CD8-positive, alpha-beta memory T cell (primary cell): ENCODE measurements around the gene INPP5E. TPM values are rescaled to one million over a fixed set of nuclear protein-coding genes. Genes with fewer than 3 reads are reported as not detected.
A peak's percentile ranks its signal among the peaks of the same experiment; 100 is the strongest.

ENCODE experiments used
- CTCF ChIA-PET: fragments of 350-600 bp; sonication (Branson Sonifier 250); formaldehyde crosslinking; loops from one replicate; lab custom pipeline; 2021; ENCODE audit warnings: antibody characterized with exemption; lab: Charles Lee
- POLR2A ChIA-PET: fragments of 350-600 bp; sonication (Branson Sonifier 250); formaldehyde crosslinking; loops from one replicate; lab custom pipeline; 2021; ENCODE audit warnings: antibody characterized with exemption; lab: Charles Lee
- DNase-seq, 5 donors: peaks; one replicate each; pipeline versions ENCODE4 v3.0.0 to v3.0.0-alpha.2; 2020 to 2022; ENCODE audit warnings: mixed read lengths in 1 of 5
- H3K27ac ChIP-seq: one replicate; pipeline ENCODE4 v1.7.0; 2013; ENCODE audit warnings: low read depth, mild to moderate bottlenecking, low read length, moderate library complexity
- H3K27me3 ChIP-seq: 2 replicates; pipeline ENCODE4 v1.7.0; 2013; ENCODE audit warnings: low read length, mild to moderate bottlenecking; ENCODE audit not compliant: insufficient read depth, poor library complexity, severe bottlenecking
- H3K36me3 ChIP-seq: 2 replicates; pipeline ENCODE4 v1.7.0; 2013; ENCODE audit warnings: mild to moderate bottlenecking, low read length, moderate library complexity; ENCODE audit not compliant: insufficient read depth
- H3K4me1 ChIP-seq: 2 replicates; pipeline ENCODE4 v1.7.0; 2013; ENCODE audit warnings: mild to moderate bottlenecking, low read length, moderate library complexity; ENCODE audit not compliant: insufficient read depth
- H3K4me3 ChIP-seq: 2 replicates; pipeline ENCODE4 v1.7.0; 2013; ENCODE audit warnings: mild to moderate bottlenecking, low read length
- H3K9me3 ChIP-seq: 2 replicates; pipeline ENCODE4 v1.7.0; 2013; ENCODE audit warnings: mild to moderate bottlenecking, low read length
- H3K27ac Mint-ChIP-seq, 8 donors: one replicate each; pipeline ENCODE4 v1.8.0; 2020 to 2021; ENCODE audit warnings: mixed read lengths in 8 of 8, mild to moderate bottlenecking in 6 of 8, inconsistent platforms in 3 of 8, moderate library complexity in 3 of 8
- H3K27me3 Mint-ChIP-seq, 2 donors: one replicate each; pipeline ENCODE4 v1.8.0; 2020 to 2021; ENCODE audit warnings: mixed read lengths in 2 of 2, mild to moderate bottlenecking in 1 of 2, moderate library complexity in 1 of 2
- H3K36me3 Mint-ChIP-seq, 3 donors: one replicate each; pipeline ENCODE4 v1.8.0; 2020 to 2021; ENCODE audit warnings: mixed read lengths in 3 of 3, inconsistent platforms in 1 of 3, mild to moderate bottlenecking in 1 of 3
- H3K4me1 Mint-ChIP-seq, 3 donors: one replicate each; pipeline ENCODE4 v1.8.0; 2020 to 2021; ENCODE audit warnings: mixed read lengths in 3 of 3, inconsistent platforms in 1 of 3, mild to moderate bottlenecking in 1 of 3
- H3K4me3 Mint-ChIP-seq, 7 donors: one replicate each; pipeline ENCODE4 v1.8.0; 2020 to 2021; ENCODE audit warnings: mixed read lengths in 7 of 7, mild to moderate bottlenecking in 6 of 7, moderate library complexity in 4 of 7, inconsistent platforms in 2 of 7
- H3K9me3 Mint-ChIP-seq, 5 donors: one replicate each; pipeline ENCODE4 v1.8.0; 2020 to 2022; ENCODE audit warnings: mixed read lengths in 5 of 5, mild to moderate bottlenecking in 3 of 5, moderate library complexity in 2 of 5, inconsistent platforms in 1 of 5
- polyA plus RNA-seq: library from polyadenylated mRNA; unstranded; fragments of 300-500 nt; fragmentation: Illumina TruSeq; gene quantifications from one replicate; pipeline ENCODE4 v1.2.3, GENCODE V29; 2021
- total RNA-seq, 2 experiments: library from RNA; stranded (reverse); gene quantifications; one replicate each; pipeline ENCODE4 v1.2.3, GENCODE V29; 2021

Gene INPP5E
- total and polyA plus RNA-seq, 3 experiments from 2014 or later = 5.3 to 19.2 (median 18.0) TPM

GRCh38 chr9:136401173-136401922, 38.3 kb downstream of the INPP5E start:
- no peak for DNase-seq
- peak overlapping the region in 6 of 8 donors; percentile 36 to 90 (median 81) for H3K27ac Mint-ChIP-seq
- no peaks in the 10 kb centered on the region for H3K27me3 Mint-ChIP-seq
- POLR2A ChIA-PET = interaction anchor here (0.5 kb wide), 1 partner anchor 70 kb away, joined by 3 read pairs; no protein-coding TSS in a partner anchor
- H3K4me3 Mint-ChIP-seq = peak overlapping the region in 4 of 7 donors; percentile 8 to 74 (median 40)
- CTCF ChIA-PET = interaction anchor here (0.7 to 1.8 kb wide), 6 partner anchors 8 to 63 kb away, joined by 3 to 13 read pairs (median 4); partner anchors contain the start of genes DNLZ, ENTR1 and PMPCA
- no peak overlapping the region for H3K4me3 ChIP-seq
- H3K36me3 Mint-ChIP-seq = peaks cover 0 to 39% (median 2%) of the 10 kb centered on the region in 3 donors
- peaks cover 44 to 61% (median 48%) of the 10 kb centered on the region in 3 donors for H3K4me1 Mint-ChIP-seq
- peaks cover 55% of the 10 kb centered on the region for H3K4me1 ChIP-seq
- H3K9me3 Mint-ChIP-seq = no peaks in the 10 kb centered on the region
- peaks cover 13% of the 10 kb centered on the region for H3K36me3 ChIP-seq
- H3K27ac ChIP-seq = no peak overlapping the region
- no peaks in the 10 kb centered on the region for H3K27me3 ChIP-seq
- no peaks in the 10 kb centered on the region for H3K9me3 ChIP-seq

GRCh38 chr9:136400038-136400834, 39.4 kb downstream of the INPP5E start, which contains the start of gene SNAPC4:
Gene SNAPC4 (minus strand): TSS chr9:136400170. CDS start chr9:136398428, 1,742 bp downstream.
- Mint-ChIP-seq H3K27me3 (no peaks in the 10 kb centered on the region), H3K4me3 (peak within 1 kb of the TSS; percentile 82 to 94 (median 85)), H3K36me3 (peaks cover 0 to 40% (median 2%) of the 10 kb centered on the region in 3 donors), H3K4me1 (peaks cover 40 to 54% (median 41%) of the 10 kb centered on the region in 3 donors), H3K9me3 (no peaks in the 10 kb centered on the region), H3K27ac (peak within 1 kb of the TSS in 7 of 8 donors; percentile 58 to 86 (median 81))
- POLR2A ChIA-PET = no interaction called here
- CTCF ChIA-PET = interaction anchor here (0.7 to 1.8 kb wide), 6 partner anchors 9 to 64 kb away, joined by 3 to 13 read pairs (median 4); partner anchors contain the start of genes DNLZ, ENTR1 and PMPCA
- H3K9me3 ChIP-seq = no peaks in the 10 kb centered on the region
- peak within 1 kb of the TSS; percentile 54 for H3K27ac ChIP-seq
- DNase-seq = peak; percentile 81 to 90 (median 83)
- H3K4me3 ChIP-seq = peak within 1 kb of the TSS; percentile 80
- H3K27me3 ChIP-seq = no peaks in the 10 kb centered on the region
- peaks cover 14% of the 10 kb centered on the region for H3K36me3 ChIP-seq
- peaks cover 48% of the 10 kb centered on the region for H3K4me1 ChIP-seq

GRCh38 chr9:136399176-136400037, 40.2 kb downstream of the INPP5E start:
- H3K36me3 Mint-ChIP-seq = peaks cover 0 to 42% (median 2%) of the 10 kb centered on the region in 3 donors
- Histone ChIP-seq H3K4me1 (peaks cover 39% of the 10 kb centered on the region), H3K27ac (peak overlapping the region; percentile 54), H3K4me3 (peak overlapping the region; percentile 80), H3K9me3 (no peaks in the 10 kb centered on the region), H3K27me3 (no peaks in the 10 kb centered on the region), H3K36me3 (peaks cover 22% of the 10 kb centered on the region)
- H3K9me3 Mint-ChIP-seq = no peaks in the 10 kb centered on the region
- H3K27ac Mint-ChIP-seq = peak overlapping the region in 7 of 8 donors; percentile 58 to 86 (median 81)
- CTCF ChIA-PET = interaction anchor here (0.8 kb wide), 1 partner anchor 36 kb away, joined by 3 read pairs; the partner anchor contains the start of gene DNLZ
- H3K4me3 Mint-ChIP-seq = peak overlapping the region; percentile 82 to 94 (median 85)
- H3K4me1 Mint-ChIP-seq = peaks cover 32 to 46% (median 33%) of the 10 kb centered on the region in 3 donors
- no peaks in the 10 kb centered on the region for H3K27me3 Mint-ChIP-seq
- peak in 4 of 5 donors; percentile 17 to 44 (median 32) for DNase-seq
- POLR2A ChIA-PET = no interaction called here

GRCh38 chr9:136398286-136398685, 41.4 kb downstream of the INPP5E start:
- ChIA-PET POLR2A (no interaction called here), CTCF (no interaction called here)
- peak overlapping the region; percentile 82 to 94 (median 85) for H3K4me3 Mint-ChIP-seq
- H3K9me3 Mint-ChIP-seq = no peaks in the 10 kb centered on the region
- no peaks in the 10 kb centered on the region for H3K27me3 Mint-ChIP-seq
- peak overlapping the region in 1 of 8 donors; percentile 81 for H3K27ac Mint-ChIP-seq
- no peaks in the 10 kb centered on the region for H3K9me3 ChIP-seq
- peaks cover 33% of the 10 kb centered on the region for H3K36me3 ChIP-seq
- DNase-seq = no peak
- H3K36me3 Mint-ChIP-seq = peaks cover 0 to 47% (median 2%) of the 10 kb centered on the region in 3 donors
- H3K27me3 ChIP-seq = no peaks in the 10 kb centered on the region
- peaks cover 28% of the 10 kb centered on the region for H3K4me1 ChIP-seq
- H3K4me3 ChIP-seq = no peak overlapping the region
- peaks cover 21 to 35% (median 22%) of the 10 kb centered on the region in 3 donors for H3K4me1 Mint-ChIP-seq
- no peak overlapping the region for H3K27ac ChIP-seq

GRCh38 chr9:136397643-136398042, 42.0 kb downstream of the INPP5E start:
- Histone ChIP-seq H3K27me3 (no peaks in the 10 kb centered on the region), H3K4me3 (no peak overlapping the region), H3K27ac (no peak overlapping the region), H3K4me1 (peaks cover 23% of the 10 kb centered on the region), H3K9me3 (no peaks in the 10 kb centered on the region), H3K36me3 (peaks cover 32% of the 10 kb centered on the region)
- ChIA-PET CTCF (no interaction called here), POLR2A (no interaction called here)
- Mint-ChIP-seq H3K27me3 (no peaks in the 10 kb centered on the region), H3K4me1 (peaks cover 19 to 32% (median 20%) of the 10 kb centered on the region in 3 donors), H3K4me3 (peak overlapping the region in 1 of 7 donors; percentile 91), H3K36me3 (peaks cover 0 to 48% (median 2%) of the 10 kb centered on the region in 3 donors), H3K9me3 (no peaks in the 10 kb centered on the region), H3K27ac (no peak overlapping the region)
- DNase-seq = no peak

- no peaks in the 10 kb centered on the region for H3K9me3 Mint-ChIP-seq
- peaks cover 25% of the 10 kb centered on the region for H3K36me3 ChIP-seq
These were observed 43.5 kb downstream of the INPP5E start for GRCh38 chr9:136396219-136396515.

More at GRCh38 chr9:136396219-136396515, 43.5 kb downstream of the INPP5E start:
- no peaks in the 10 kb centered on the region for H3K9me3 ChIP-seq
- no peak overlapping the region for H3K4me3 ChIP-seq
- peaks cover 22% of the 10 kb centered on the region for H3K4me1 ChIP-seq
- H3K27ac ChIP-seq = no peak overlapping the region
- peaks cover 4 to 54% (median 9%) of the 10 kb centered on the region in 3 donors for H3K36me3 Mint-ChIP-seq
- H3K27ac Mint-ChIP-seq = no peak overlapping the region
- no peak for DNase-seq
- H3K4me3 Mint-ChIP-seq = peak overlapping the region in 1 of 7 donors; percentile 65
- ChIA-PET POLR2A (no interaction called here), CTCF (interaction anchor here (0.6 kb wide), 1 partner anchor 1027 kb away, joined by 3 read pairs; the partner anchor contains the start of genes EXD3 and NOXA1)
- no peaks in the 10 kb centered on the region for H3K27me3 ChIP-seq
- peaks cover 13 to 21% (median 14%) of the 10 kb centered on the region in 3 donors for H3K4me1 Mint-ChIP-seq
- H3K27me3 Mint-ChIP-seq = no peaks in the 10 kb centered on the region
